Neural cell (in vitro differentiated cells): ENCODE data around the gene PLAGL1. TPM values are rescaled to one million over a fixed set of nuclear protein-coding genes. Genes with fewer than 3 reads are reported as not detected.

Experiments
- H2AFZ ChIP-seq: fragments of 200-600, 300-800 bp; sonication (generic), shearing (Covaris generic); 2 replicates; pipeline ENCODE4 v1.6.0; 2014; ENCODE audit warnings: low read depth, mild to moderate bottlenecking, antibody characterized with exemption, low read length, moderate library complexity
- H3F3A ChIP-seq: fragments of 200-600 bp; shearing (Covaris generic); 2 replicates; pipeline ENCODE4 v1.6.1; 2016; ENCODE audit warnings: mild to moderate bottlenecking, moderate library complexity, mixed read lengths, antibody characterized with exemption, low read length; ENCODE audit not compliant: insufficient read depth, poor library complexity, severe bottlenecking
- H3K27ac ChIP-seq: fragments of 200-600, 300-800 bp; sonication (generic), shearing (Covaris generic); 2 replicates; pipeline ENCODE4 v1.5.1; 2014; ENCODE audit warnings: mild to moderate bottlenecking, low read length, moderate library complexity
- H3K27me3 ChIP-seq: fragments of 300-800, 200-600 bp; sonication (generic), shearing (Covaris generic); 2 replicates; pipeline ENCODE4 v1.6.0; 2014; ENCODE audit warnings: mild to moderate bottlenecking, low read depth, low read length, moderate library complexity; ENCODE audit not compliant: insufficient read depth
- H3K36me3 ChIP-seq: fragments of 300-800, 200-600 bp; sonication (generic), shearing (Covaris generic); 2 replicates; pipeline ENCODE4 v1.5.1; 2014; ENCODE audit warnings: mild to moderate bottlenecking, antibody characterized with exemption, low read length, moderate library complexity; ENCODE audit not compliant: insufficient read depth
- H3K4me2 ChIP-seq: fragments of 300-800, 200-600 bp; sonication (generic), shearing (Covaris generic); 2 replicates; pipeline ENCODE4 v1.6.0; 2014; ENCODE audit warnings: mild to moderate bottlenecking, low read length
- H3K4me3 ChIP-seq: fragments of 300-800, 200-600 bp; sonication (generic), shearing (Covaris generic); 2 replicates; pipeline ENCODE4 v1.5.1; 2014; ENCODE audit warnings: mild to moderate bottlenecking, low read length, moderate library complexity
- H3K79me2 ChIP-seq: fragments of 200-600 bp; shearing (Covaris generic); replicated peaks from 2 replicates; pipeline ENCODE4 v1.6.0; 2014; ENCODE audit warnings: mild to moderate bottlenecking, low read length, moderate library complexity; ENCODE audit not compliant: insufficient read depth
- H3K9ac ChIP-seq: fragments of 300-800, 200-600 bp; sonication (generic), shearing (Covaris generic); 2 replicates; pipeline ENCODE4 v1.6.1; 2016; ENCODE audit warnings: mild to moderate bottlenecking, low read length, mixed read lengths
- H3K9me2 ChIP-seq: fragments of 200-600 bp; shearing (Covaris generic); 2 replicates; pipeline ENCODE4 v1.6.1; 2016; ENCODE audit warnings: mild to moderate bottlenecking, low read length, mixed read lengths; ENCODE audit not compliant: insufficient read depth
- H3K9me3 ChIP-seq: fragments of 200-600, 300-800 bp; sonication (generic), shearing (Covaris generic); 2 replicates; pipeline ENCODE4 v1.6.1; 2016; ENCODE audit warnings: mild to moderate bottlenecking, mixed run types, low read length, moderate library complexity, mixed read lengths
- H4K20me1 ChIP-seq: fragments of 200-600 bp; shearing (Covaris generic); 2 replicates; pipeline ENCODE4 v1.6.1; 2016; ENCODE audit warnings: mild to moderate bottlenecking, mixed run types; ENCODE audit not compliant: insufficient read depth
- CTCF ChIP-seq: fragments of 450-650 bp; IDR thresholded peaks from 2 replicates; pipeline ENCODE4 v1.5.1; 2014; ENCODE audit warnings: antibody characterized with exemption, mild to moderate bottlenecking, moderate library complexity; ENCODE audit not compliant: poor library complexity, severe bottlenecking
- EP300 ChIP-seq: fragments of 450-650 bp; conservative IDR thresholded peaks from 2 replicates; pipeline ENCODE4 v1.6.1; 2014; ENCODE audit warnings: antibody characterized with exemption, mild to moderate bottlenecking, moderate library complexity; ENCODE audit not compliant: poor library complexity, severe bottlenecking
- EZH2 ChIP-seq: fragments of 200-600, 300-800 bp; shearing (Covaris generic), sonication (generic); IDR thresholded peaks from 2 replicates; pipeline ENCODE4 v1.6.1; 2014; ENCODE audit warnings: antibody characterized with exemption, low read length, borderline replicate concordance, mild to moderate bottlenecking; ENCODE audit not compliant: insufficient read depth, poor library complexity, severe bottlenecking
- MXI1 ChIP-seq: fragments of 450-650 bp; conservative IDR thresholded peaks from 2 replicates; pipeline ENCODE4 v1.6.1; 2014; ENCODE audit warnings: antibody characterized with exemption, mild to moderate bottlenecking; ENCODE audit not compliant: poor library complexity, severe bottlenecking
- POLR2AphosphoS5 ChIP-seq: IDR thresholded peaks from 2 replicates; pipeline ENCODE4 v1.6.1; 2012
- RAD21 ChIP-seq: fragments of 450-650 bp; conservative IDR thresholded peaks from 2 replicates; pipeline ENCODE4 v1.6.1; 2014; ENCODE audit warnings: antibody characterized with exemption, mild to moderate bottlenecking, moderate library complexity
- REST ChIP-seq: IDR thresholded peaks from 2 replicates; pipeline ENCODE4 v1.6.1; 2012; ENCODE audit warnings: borderline replicate concordance
- SMC3 ChIP-seq: fragments of 450-650 bp; conservative IDR thresholded peaks from 2 replicates; pipeline ENCODE4 v1.6.1; 2014; ENCODE audit warnings: antibody characterized with exemption, mild to moderate bottlenecking, moderate library complexity; ENCODE audit not compliant: poor library complexity
- TAF1 ChIP-seq: IDR thresholded peaks from 2 replicates; pipeline ENCODE4 v1.6.1; 2012; ENCODE audit warnings: low read depth
- polyA plus RNA-seq: library from polyadenylated mRNA; depleted of rRNA; stranded (reverse); fragments of >200 nt; gene quantifications from 2 replicates; pipeline ENCODE4 v1.2.3, GENCODE V29; 2014

PLAGL1 gene
- polyA plus RNA-seq, 1 donor from 2014 or later, result 22.3 TPM

- H3K27ac ChIP-seq, result no peak overlapping the region
- H3K9ac ChIP-seq, result peak overlapping the region; percentile 64
- H3K4me2 ChIP-seq, result peak overlapping the region; percentile 13
- no peaks in the 10 kb centered on the region for H3F3A ChIP-seq
- H2AFZ ChIP-seq, result no peak overlapping the region
- no peaks in the 10 kb centered on the region for H3K9me2 ChIP-seq
- TF ChIP-seq RAD21 (no peak), CTCF (no peak), POLR2AphosphoS5 (no peak), MXI1 (no peak), SMC3 (no peak), EZH2 (no peak), TAF1 (no peak), EP300 (no peak), REST (no peak)
- peak overlapping the region; percentile 68 for H3K4me3 ChIP-seq
- no peaks in the 10 kb centered on the region for H3K9me3 ChIP-seq
- no peaks in the 10 kb centered on the region for H4K20me1 ChIP-seq
- H3K27me3 ChIP-seq, result peaks cover 8% of the 10 kb centered on the region
- peaks cover 6% of the 10 kb centered on the region for H3K79me2 ChIP-seq
- no peaks in the 10 kb centered on the region for H3K36me3 ChIP-seq
Observed at GRCh38 chr6:144007478-144008119, 460 bp downstream of the PLAGL1 start.

- Histone ChIP-seq H4K20me1 (no peaks in the 10 kb centered on the region), H3K36me3 (no peaks in the 10 kb centered on the region), H3K9me2 (no peaks in the 10 kb centered on the region), H3F3A (no peaks in the 10 kb centered on the region), H3K79me2 (peaks cover 6% of the 10 kb centered on the region), H3K4me2 (peak overlapping the region; percentile 13), H3K27me3 (peaks cover 8% of the 10 kb centered on the region), H3K9ac (no peak overlapping the region), H2AFZ (no peak overlapping the region), H3K9me3 (no peaks in the 10 kb centered on the region), H3K27ac (no peak overlapping the region), H3K4me3 (peak overlapping the region; percentile 68)
- TF ChIP-seq EZH2 (no peak), SMC3 (no peak), RAD21 (no peak), POLR2AphosphoS5 (no peak), TAF1 (no peak), REST (no peak), MXI1 (no peak), EP300 (no peak), CTCF (no peak)
Observed at GRCh38 chr6:144006736-144007477, 1.2 kb downstream of the PLAGL1 start.
